ENCODE data around the gene ZBTB44.
"Not testable (repeated sequence)": the region's sequence is repeated elsewhere in the genome, so short reads cannot be mapped to it uniquely, and the experiment has no call there.

ZBTB44 gene

GRCh38 chr11:130237282-130238006, 77.3 kb downstream of the ZBTB44 start:
- no peak for DNase-seq (ENCODE audit: low read depth)
- no peak overlapping the region for H3K4me3 ChIP-seq (ENCODE audit: low read length)
- no peak for TF ChIP-seq CTCF (conservative IDR thresholded peaks at IDR 0.05; ENCODE audit: low read depth, low read length)

DNA sequence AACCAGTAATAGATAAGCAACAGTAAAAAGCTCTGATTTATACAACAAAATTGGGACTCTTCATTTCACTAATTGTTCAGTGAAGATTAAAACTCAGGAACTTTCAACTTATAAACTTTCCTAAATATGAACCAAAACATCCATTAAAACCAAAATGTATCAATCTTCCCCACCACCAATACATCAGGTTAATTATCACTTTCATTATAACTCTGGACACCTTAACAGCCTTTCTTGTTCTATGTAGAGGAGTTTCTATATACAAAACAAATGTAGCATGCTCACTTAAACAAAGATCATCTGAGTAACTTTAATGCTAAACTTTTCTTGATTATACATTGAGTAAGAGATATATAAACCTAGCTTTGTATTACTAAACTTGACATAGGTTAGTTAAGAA, 80.4 kb downstream of the ZBTB44 start:
- no peak overlapping the region for H3K4me3 ChIP-seq (ENCODE audit: low read length)
- TF ChIP-seq CTCF (conservative IDR thresholded peaks at IDR 0.05; ENCODE audit: low read depth, low read length): no peak
- DNase-seq (ENCODE audit: low read depth): no peak

- not testable (repeated sequence) for DNase-seq (ENCODE audit: low read depth); H3K4me3 ChIP-seq (ENCODE audit: low read length)
Measured at GRCh38 chr11:130233888-130234287, 80.8 kb downstream of the ZBTB44 start.

DNA sequence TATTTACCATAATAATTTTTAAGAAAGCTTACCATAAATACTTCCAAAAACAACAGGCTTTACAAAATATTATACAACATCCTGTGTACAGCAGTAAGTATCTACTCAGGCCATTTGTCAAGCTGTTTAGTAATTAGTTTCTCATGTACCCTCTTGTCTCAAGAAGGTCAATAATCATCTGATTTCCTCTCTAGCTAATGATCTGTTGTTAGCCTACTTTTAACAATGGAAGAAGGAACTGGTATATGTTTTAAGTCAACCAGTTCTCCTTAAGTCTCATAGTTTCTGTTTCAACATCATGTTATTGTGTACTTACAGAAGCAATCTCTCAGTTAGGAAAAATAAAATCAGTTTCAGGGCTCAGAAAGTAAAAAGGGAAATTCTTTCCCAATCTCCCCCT, 81.2 kb downstream of the ZBTB44 start:
- H3K4me3 ChIP-seq (ENCODE audit: low read length); DNase-seq (ENCODE audit: low read depth): not testable (repeated sequence)

DNA sequence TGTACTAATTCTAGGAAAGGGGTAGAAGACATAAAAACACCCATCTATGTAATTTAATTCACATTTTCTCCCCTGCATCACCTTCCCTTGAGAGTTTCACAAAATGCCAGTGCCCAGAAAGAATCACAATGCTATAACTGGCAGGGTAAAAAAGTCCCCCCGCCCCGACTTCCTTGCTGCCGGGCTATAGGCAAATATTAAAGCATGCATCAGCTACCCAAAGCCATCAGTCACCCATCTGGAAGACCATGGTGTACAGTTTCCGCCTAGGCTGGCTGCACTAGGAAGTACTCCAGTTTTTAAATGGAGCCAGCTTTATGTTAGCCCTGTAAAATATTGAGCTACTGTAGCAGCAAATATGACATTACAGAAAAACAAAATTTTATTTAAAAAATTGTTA, 87.3 kb downstream of the ZBTB44 start:
- H3K4me3 ChIP-seq (ENCODE audit: low read length): no peak overlapping the region
- TF ChIP-seq CTCF (conservative IDR thresholded peaks at IDR 0.05; ENCODE audit: low read depth, low read length): no peak
- DNase-seq (ENCODE audit: low read depth): no peak

- no peak for TF ChIP-seq CTCF (conservative IDR thresholded peaks at IDR 0.05; ENCODE audit: low read depth, low read length)
- DNase-seq (ENCODE audit: low read depth): peak; percentile 40
- H3K4me3 ChIP-seq (ENCODE audit: low read length): no peak overlapping the region
Measured at GRCh38 chr11:130223291-130223971, 91.3 kb downstream of the ZBTB44 start.

DNA sequence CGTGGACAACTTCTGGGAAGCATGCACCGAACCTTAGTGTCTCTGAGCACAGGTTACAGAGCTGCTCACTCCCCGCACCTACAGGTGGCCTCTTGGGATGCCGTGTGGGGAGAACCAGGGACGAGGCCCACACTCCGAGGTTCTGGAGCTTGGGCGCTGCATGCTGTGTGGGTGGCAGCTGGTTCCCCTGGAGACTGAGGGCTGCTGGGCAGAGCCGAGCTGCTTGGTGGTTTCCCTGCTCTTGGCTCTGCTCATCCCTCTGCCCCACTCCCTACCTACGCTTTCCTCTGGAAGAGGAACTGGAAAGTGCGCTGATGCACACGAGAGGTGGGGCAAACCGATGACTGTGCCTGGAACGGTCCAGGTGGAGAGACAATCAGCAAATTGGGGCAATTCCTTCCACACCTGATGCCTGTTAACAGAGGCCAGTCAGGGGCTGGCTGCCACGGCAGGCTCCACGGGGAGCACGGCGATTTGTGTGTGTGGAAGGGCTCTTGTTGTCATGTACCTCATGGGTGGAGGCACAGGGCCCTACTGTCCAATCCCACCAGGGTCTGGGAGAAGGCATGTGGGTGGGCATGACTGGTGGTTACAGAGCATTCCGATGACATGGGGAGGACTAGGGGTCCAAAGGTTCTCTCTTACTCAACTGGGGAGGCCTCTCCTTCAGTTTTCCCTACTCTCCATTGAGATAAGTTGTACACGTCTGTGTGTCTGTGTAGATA, 94.2 kb downstream of the ZBTB44 start:
- DNase-seq (ENCODE audit: low read depth): no peak
- no peak for TF ChIP-seq CTCF (conservative IDR thresholded peaks at IDR 0.05; ENCODE audit: low read depth, low read length)

DNA sequence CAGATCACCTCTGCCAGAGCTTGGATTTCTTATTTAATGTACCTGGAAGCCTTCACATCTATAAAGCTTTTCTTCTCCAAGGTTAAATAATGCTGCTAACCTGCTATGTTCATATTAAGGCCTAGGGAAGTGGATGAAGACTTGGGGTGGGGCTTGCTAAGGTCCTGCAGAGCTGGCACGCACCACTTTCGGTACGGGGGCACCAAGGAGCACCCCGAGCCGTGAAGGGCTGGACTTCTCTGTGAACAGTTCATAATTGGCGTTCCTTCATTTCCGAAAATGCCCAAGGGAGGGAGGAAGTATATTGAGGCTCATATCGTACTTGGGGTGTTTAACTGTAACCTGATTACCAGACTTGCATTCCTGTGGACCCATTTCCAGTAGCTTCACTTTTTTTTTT, 95.6 kb downstream of the ZBTB44 start:
- TF ChIP-seq CTCF (conservative IDR thresholded peaks at IDR 0.05; ENCODE audit: low read depth, low read length): no peak
- DNase-seq (ENCODE audit: low read depth): no peak
- no peak overlapping the region for H3K4me3 ChIP-seq (ENCODE audit: low read length)

More for the DNA sequence above, 94.2 kb downstream of the ZBTB44 start:
- H3K4me3 ChIP-seq (ENCODE audit: low read length): no peak overlapping the region
